B cell (primary cell): ENCODE data around the gene ATP2B3. TPM values are rescaled to one million over a fixed set of nuclear protein-coding genes. Genes with fewer than 3 reads are reported as not detected.

Experiments used
- ATAC-seq: fragments of 200-7000 bp; cut with Tn5 transposase; one replicate; pipeline ENCODE4 v1.10.0; 2021; ENCODE audit warnings: low read depth, mild to moderate bottlenecking, moderate number of reproducible peaks, moderate library complexity
- CTCF ChIA-PET: fragments of 350-600 bp; sonication (Branson Sonifier 250); formaldehyde crosslinking; loops from one replicate; lab custom pipeline; 2021; ENCODE audit warnings: antibody characterized with exemption, inconsistent platforms; lab: Charles Lee
- POLR2A ChIA-PET: fragments of 350-600 bp; sonication (Branson Sonifier 250); formaldehyde crosslinking; loops from one replicate; lab custom pipeline; 2021; ENCODE audit warnings: antibody characterized with exemption; lab: Charles Lee
- DNase-seq: peaks from one replicate; pipeline ENCODE4 v3.0.0; 2013
- H2AFZ ChIP-seq: 2 replicates; pipeline ENCODE4 v1.6.1; 2012; ENCODE audit warnings: mild to moderate bottlenecking, low read depth, low read length; ENCODE audit not compliant: insufficient read depth, poor library complexity, severe bottlenecking
- H3K27ac ChIP-seq, 2 donors: 1 replicate in 1 of 2; 2 replicates in 1 of 2; pipeline ENCODE4 v1.5.1; 2012 to 2013; ENCODE audit warnings: low read length in 2 of 2, mild to moderate bottlenecking in 2 of 2, moderate library complexity in 1 of 2
- H3K27me3 ChIP-seq, 4 experiments: fragments of 200-600 bp in 1 of 4; sonication (generic) in 1 of 4; replicated peaks in 1 of 4; 1 replicate in 2 of 4; 2 replicates in 2 of 4; pipeline versions ENCODE4 v1.6.1 to v1.7.0; 2013 to 2016; ENCODE audit warnings: low read length in 3 of 4, mild to moderate bottlenecking in 2 of 4, mixed read lengths in 1 of 4, moderate library complexity in 1 of 4; ENCODE audit not compliant: insufficient read depth in 4 of 4, control insufficient read depth in 3 of 4; ENCODE audit errors: control extremely low read depth in 1 of 4
- H3K36me3 ChIP-seq, 2 experiments: replicated peaks in 1 of 2; 1 replicate in 1 of 2; 2 replicates in 1 of 2; pipeline versions ENCODE4 v1.6.1 to v1.7.1; 2013; ENCODE audit warnings: low read length in 1 of 2; ENCODE audit not compliant: insufficient read depth in 2 of 2, control insufficient read depth in 1 of 2; ENCODE audit errors: control extremely low read depth in 1 of 2, extremely low read depth in 1 of 2
- H3K4me1 ChIP-seq, 2 donors: fragments of 200-600 bp in 1 of 2; sonication (generic) in 1 of 2; 1 replicate in 1 of 2; 2 replicates in 1 of 2; pipeline versions ENCODE4 v1.5.1 to v1.6.1; 2013 to 2017; ENCODE audit warnings: low read length in 2 of 2; ENCODE audit not compliant: control insufficient read depth in 2 of 2, insufficient read depth in 2 of 2
- H3K4me2 ChIP-seq: replicated peaks from 2 replicates; pipeline ENCODE3; 2012; ENCODE audit warnings: mild to moderate bottlenecking, low read depth, low read length; ENCODE audit not compliant: poor library complexity, severe bottlenecking
- H3K4me3 ChIP-seq, 5 experiments: fragments of 200-600 bp in 1 of 5; sonication (generic) in 1 of 5; 1 replicate in 3 of 5; 2 replicates in 2 of 5; pipeline versions ENCODE4 v1.5.1 to v1.7.0; 2011 to 2016; ENCODE audit warnings: low read length in 4 of 5, mild to moderate bottlenecking in 4 of 5, low read depth in 2 of 5, control low read depth in 1 of 5, moderate library complexity in 1 of 5; ENCODE audit not compliant: insufficient read depth in 1 of 5; ENCODE audit errors: control extremely low read depth in 1 of 5, extremely low read depth in 1 of 5
- H3K79me2 ChIP-seq: fragments of 200-600 bp; sonication (generic); one replicate; pipeline ENCODE4 v1.6.0; 2016; ENCODE audit warnings: low read length; ENCODE audit not compliant: control insufficient read depth, insufficient read depth
- H3K9ac ChIP-seq: fragments of 200-600 bp; sonication (generic); 2 replicates; pipeline ENCODE4 v1.6.1; 2017; ENCODE audit warnings: mild to moderate bottlenecking, low read length, moderate library complexity
- H3K9me3 ChIP-seq, 3 donors: one replicate each; pipeline versions ENCODE4 v1.6.1 to v1.7.1; 2013; ENCODE audit warnings: low read length in 2 of 3; ENCODE audit not compliant: control insufficient read depth in 2 of 3, insufficient read depth in 1 of 3; ENCODE audit errors: control extremely low read depth in 1 of 3
- H4K20me1 ChIP-seq: 2 replicates; pipeline ENCODE4 v1.6.0; 2012; ENCODE audit warnings: mild to moderate bottlenecking, low read length; ENCODE audit not compliant: insufficient read depth, control insufficient read depth, poor library complexity, severe bottlenecking
- H3K27ac Mint-ChIP-seq: one replicate; pipeline ENCODE4 v1.8.0; 2021; ENCODE audit warnings: mixed read lengths
- H3K27me3 Mint-ChIP-seq: one replicate; pipeline ENCODE4 v1.8.0; 2021; ENCODE audit warnings: mixed read lengths
- H3K4me1 Mint-ChIP-seq: one replicate; pipeline ENCODE4 v1.8.0; 2021; ENCODE audit warnings: mixed read lengths
- H3K4me3 Mint-ChIP-seq: one replicate; pipeline ENCODE4 v1.8.0; 2021; ENCODE audit warnings: mixed read lengths
- H3K9me3 Mint-ChIP-seq: one replicate; pipeline ENCODE4 v1.8.0; 2022; ENCODE audit warnings: mixed read lengths; ENCODE audit not compliant: insufficient read depth
- EZH2 ChIP-seq: IDR thresholded peaks from 2 replicates; pipeline ENCODE4 v1.6.1; 2012; ENCODE audit warnings: borderline replicate concordance, low read depth, mild to moderate bottlenecking, moderate library complexity, low read length; ENCODE audit not compliant: insufficient read depth, poor library complexity, severe bottlenecking
- WGBS: methylation state at CpG from one replicate; pipeline ENCODE4 v1.1.5; 2013; ENCODE audit warnings: missing lambda C conversion rate; ENCODE audit not compliant: insufficient coverage; 5-methylcytosine and 5-hydroxymethylcytosine counted together
- intact Hi-C: fragments of 100-400 bp; cut with micrococcal nuclease; formaldehyde crosslinking; loops from one replicate; pipeline ENCODE4 v1.10.0; 2022
- polyA plus RNA-seq: library from polyadenylated mRNA; depleted of rRNA; stranded (reverse); fragments of >200 nt; gene quantifications from 2 replicates; pipeline ENCODE4 v1.2.3, GENCODE V29; 2012
- total RNA-seq, 2 donors: library from RNA; stranded (reverse); fragments of 120-200 nt in 1 of 2; gene quantifications; 1 replicate in 1 of 2; 2 replicates in 1 of 2; pipeline versions ENCODE4 v1.2.3 to v1.2.4, GENCODE V29; 2013 to 2022
- TF ChIP-seq, protein P1 (sequence below): fragments of 200-600 bp; IDR thresholded peaks from one replicate; pipeline ENCODE4 v1.8.0; 2022; ENCODE audit warnings: antibody characterized with exemption, mild to moderate bottlenecking

ATP2B3 gene
- total and polyA plus RNA-seq, 2 donors (not counting 1 experiment from before 2014, with no cell fraction given): not detected

DNA sequence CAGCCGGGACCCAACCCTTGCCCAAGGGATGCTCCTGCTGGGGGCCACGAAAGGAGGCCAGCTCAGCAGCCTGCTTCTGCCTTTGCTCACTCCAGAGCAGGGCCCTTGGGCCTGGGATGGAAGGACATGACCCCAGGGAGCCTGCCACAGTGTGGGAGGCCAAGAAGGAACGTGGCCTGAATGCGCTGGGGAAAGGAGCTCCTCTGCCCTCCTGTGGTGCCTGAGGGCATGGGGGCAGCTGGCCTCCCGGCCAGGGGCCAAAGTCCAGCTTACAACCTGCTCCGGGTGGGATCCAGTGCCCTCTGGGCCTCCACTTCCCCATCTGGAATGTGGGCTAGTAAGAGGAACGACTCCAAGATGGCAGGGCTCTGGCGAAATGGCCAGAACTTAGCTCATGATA is 2.0 kb upstream of the ATP2B3 start:
- no peak overlapping the region for H3K4me3 ChIP-seq
- H3K27ac Mint-ChIP-seq: no peak overlapping the region
- intact Hi-C loops: no loop called here
- H3K79me2 ChIP-seq: no peaks in the 10 kb centered on the region
- H3K9ac ChIP-seq: no peak overlapping the region
- no peak overlapping the region for H2AFZ ChIP-seq
- no peak overlapping the region for H3K4me2 ChIP-seq
- H3K27me3 ChIP-seq: peaks cover 0 to 14% (median 0%) of the 10 kb centered on the region in 4 experiments
- H3K4me1 Mint-ChIP-seq: peaks cover 3% of the 10 kb centered on the region
- ChIA-PET POLR2A (no interaction called here), CTCF (interaction anchor here (1.4 kb wide), 1 partner anchor 8 kb away, joined by 4 read pairs; no protein-coding TSS in a partner anchor)
- no peaks in the 10 kb centered on the region for H3K36me3 ChIP-seq
- no peaks in the 10 kb centered on the region for H3K4me1 ChIP-seq
- DNase-seq (no peak), ATAC-seq (no peak)
- H3K27me3 Mint-ChIP-seq: peaks cover 9% of the 10 kb centered on the region
- WGBS: 80% methylated on average over 5 of the region's 8 CpGs
- H3K9me3 Mint-ChIP-seq: no peaks in the 10 kb centered on the region
- H3K27ac ChIP-seq: no peak overlapping the region
- no peak for TF ChIP-seq EZH2
- TF ChIP-seq, protein P1, sequence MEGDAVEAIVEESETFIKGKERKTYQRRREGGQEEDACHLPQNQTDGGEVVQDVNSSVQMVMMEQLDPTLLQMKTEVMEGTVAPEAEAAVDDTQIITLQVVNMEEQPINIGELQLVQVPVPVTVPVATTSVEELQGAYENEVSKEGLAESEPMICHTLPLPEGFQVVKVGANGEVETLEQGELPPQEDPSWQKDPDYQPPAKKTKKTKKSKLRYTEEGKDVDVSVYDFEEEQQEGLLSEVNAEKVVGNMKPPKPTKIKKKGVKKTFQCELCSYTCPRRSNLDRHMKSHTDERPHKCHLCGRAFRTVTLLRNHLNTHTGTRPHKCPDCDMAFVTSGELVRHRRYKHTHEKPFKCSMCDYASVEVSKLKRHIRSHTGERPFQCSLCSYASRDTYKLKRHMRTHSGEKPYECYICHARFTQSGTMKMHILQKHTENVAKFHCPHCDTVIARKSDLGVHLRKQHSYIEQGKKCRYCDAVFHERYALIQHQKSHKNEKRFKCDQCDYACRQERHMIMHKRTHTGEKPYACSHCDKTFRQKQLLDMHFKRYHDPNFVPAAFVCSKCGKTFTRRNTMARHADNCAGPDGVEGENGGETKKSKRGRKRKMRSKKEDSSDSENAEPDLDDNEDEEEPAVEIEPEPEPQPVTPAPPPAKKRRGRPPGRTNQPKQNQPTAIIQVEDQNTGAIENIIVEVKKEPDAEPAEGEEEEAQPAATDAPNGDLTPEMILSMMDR: no peak
- H4K20me1 ChIP-seq: no peaks in the 10 kb centered on the region
- no peak overlapping the region for H3K4me3 Mint-ChIP-seq
- H3K9me3 ChIP-seq: no peaks in the 10 kb centered on the region

DNA sequence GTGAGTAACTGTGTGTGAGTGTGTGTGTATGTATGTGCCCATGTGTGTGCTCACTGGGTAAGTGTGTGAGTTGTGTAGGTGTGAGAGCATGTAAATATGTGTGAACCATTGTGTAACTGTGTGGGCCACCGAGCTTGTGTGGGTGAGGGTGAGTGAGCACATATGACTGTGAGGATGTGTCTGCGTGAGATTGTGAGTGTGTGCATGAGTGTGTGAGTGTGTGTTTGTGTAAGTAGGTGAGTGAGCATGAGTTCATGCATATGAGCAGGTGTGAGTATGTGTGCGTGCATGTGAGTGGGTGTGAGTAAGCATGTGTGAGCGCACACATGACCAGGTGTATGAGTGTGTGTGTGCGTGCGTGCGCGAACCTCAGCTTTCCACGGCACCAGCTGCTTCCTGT is 1.4 kb upstream of the ATP2B3 start:
- TF ChIP-seq EZH2: no peak
- TF ChIP-seq, protein P1: no peak
- Mint-ChIP-seq H3K9me3 (no peaks in the 10 kb centered on the region), H3K4me1 (peaks cover 3% of the 10 kb centered on the region), H3K4me3 (no peak overlapping the region), H3K27ac (no peak overlapping the region), H3K27me3 (peaks cover 10% of the 10 kb centered on the region)
- ChIA-PET POLR2A (no interaction called here), CTCF (interaction anchor here (1.4 kb wide), 1 partner anchor 9 kb away, joined by 4 read pairs; no protein-coding TSS in a partner anchor)
- Histone ChIP-seq H3K4me1 (no peaks in the 10 kb centered on the region), H3K4me2 (no peak overlapping the region), H3K79me2 (no peaks in the 10 kb centered on the region), H4K20me1 (no peaks in the 10 kb centered on the region), H2AFZ (no peak overlapping the region), H3K4me3 (no peak overlapping the region), H3K36me3 (no peaks in the 10 kb centered on the region), H3K27me3 (peaks cover 0 to 14% (median 0%) of the 10 kb centered on the region in 4 experiments), H3K9me3 (no peaks in the 10 kb centered on the region), H3K9ac (no peak overlapping the region), H3K27ac (no peak overlapping the region)
- ATAC-seq: no peak
- DNase-seq: no peak
- intact Hi-C loops: no loop called here
- WGBS: 22% methylated on average over 9 of the region's 9 CpGs
